Measurements from ENCODE around the gene HIP1R. TPM values are rescaled to one million over a fixed set of nuclear protein-coding genes. Genes with fewer than 3 reads are reported as not detected.

HIP1R gene
- polyA plus RNA-seq, 1 experiment, result 7.2 TPM

DNA sequence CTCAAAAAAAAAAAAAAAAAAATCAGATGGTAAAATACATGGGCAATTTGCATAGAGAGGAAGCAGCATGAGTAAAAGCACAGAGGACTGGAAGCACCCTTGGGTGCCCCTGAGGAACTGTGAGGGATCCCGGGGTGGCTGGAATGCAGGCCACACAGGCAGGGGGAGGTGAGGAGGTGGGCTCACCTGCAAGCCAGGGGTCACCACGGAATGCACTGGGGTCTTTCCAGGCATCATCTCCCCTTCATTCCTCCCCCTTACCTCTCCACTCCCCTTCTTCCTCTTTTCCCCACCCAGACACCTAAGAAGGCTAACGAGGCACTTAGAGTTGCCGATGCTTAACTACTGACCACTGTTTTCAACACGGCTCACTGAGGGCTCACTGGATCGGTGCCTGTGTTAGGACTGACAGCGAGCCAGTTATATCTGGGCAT lies 14.4 kb upstream of the HIP1R start:
- POLR2A ChIA-PET, result no interaction called here

DNA sequence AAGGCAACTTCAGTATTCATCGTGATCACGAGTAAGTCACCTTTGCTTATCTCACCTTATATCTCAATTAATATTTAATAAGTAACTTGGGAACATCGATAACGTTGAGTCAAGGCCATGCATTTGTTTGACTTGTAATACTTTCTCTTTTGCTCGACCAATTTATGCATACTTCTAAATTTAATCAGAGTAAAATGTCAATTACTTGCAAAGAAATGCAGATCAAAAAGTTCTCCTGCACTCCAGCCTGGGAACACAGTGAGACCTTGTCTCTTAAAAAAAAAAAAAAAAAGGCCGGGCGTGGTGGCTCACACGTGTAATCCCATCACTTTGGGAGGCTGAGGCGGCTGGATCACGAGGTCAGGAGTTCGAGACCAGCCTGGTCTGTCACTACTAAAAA lies 11.8 kb upstream of the HIP1R start:
- POLR2A ChIA-PET, result no interaction called here

More for the DNA sequence above, 14.4 kb upstream of the HIP1R start:
- no peak for TF ChIP-seq CTCF (IDR thresholded peaks at IDR 0.05; ENCODE audit: low read depth, low read length)
- no peaks in the 10 kb centered on the region for H3K27me3 ChIP-seq (ENCODE audit: control insufficient read depth, insufficient read depth, low read length)
- no peak overlapping the region for H3K4me3 ChIP-seq (ENCODE audit: low read depth, low read length)
- H3K27ac ChIP-seq (ENCODE audit: low read depth, low read length), result no peak overlapping the region
- DNase-seq (ENCODE audit: low read depth, low spot score), result no peak
- CTCF ChIA-PET, result no interaction called here
- H3K9me3 ChIP-seq (ENCODE audit: control insufficient read depth, insufficient read depth, low read length), result no peaks in the 10 kb centered on the region

GRCh38 chr12:122825773-122826724 lies 9.2 kb upstream of the HIP1R start:
- no peaks in the 10 kb centered on the region for H3K27me3 ChIP-seq (ENCODE audit: control insufficient read depth, insufficient read depth, low read length)
- DNase-seq (ENCODE audit: low read depth, low spot score), result no peak
- TF ChIP-seq CTCF (IDR thresholded peaks at IDR 0.05; ENCODE audit: low read depth, low read length), result no peak
- H3K4me3 ChIP-seq (ENCODE audit: low read depth, low read length), result peak overlapping the region; percentile 52
- no peak overlapping the region for H3K27ac ChIP-seq (ENCODE audit: low read depth, low read length)
- ChIA-PET POLR2A (interaction anchor here (0.5 to 0.7 kb wide), 3 partner anchors 66 to 445 kb away, joined by 3 to 6 read pairs (median 4); no protein-coding TSS in a partner anchor), CTCF (interaction anchor here (0.6 to 3.1 kb wide), 2 partner anchors 11 to 32 kb away, joined by 3 to 33 read pairs; no protein-coding TSS in a partner anchor)
- no peaks in the 10 kb centered on the region for H3K9me3 ChIP-seq (ENCODE audit: control insufficient read depth, insufficient read depth, low read length)

More for the DNA sequence above, 11.8 kb upstream of the HIP1R start:
- Histone ChIP-seq H3K9me3 (ENCODE audit: control insufficient read depth, insufficient read depth, low read length) (no peaks in the 10 kb centered on the region), H3K4me3 (ENCODE audit: low read depth, low read length) (no peak overlapping the region), H3K27ac (ENCODE audit: low read depth, low read length) (no peak overlapping the region), H3K27me3 (ENCODE audit: control insufficient read depth, insufficient read depth, low read length) (no peaks in the 10 kb centered on the region)
- no peak for DNase-seq (ENCODE audit: low read depth, low spot score)
- CTCF ChIA-PET, result interaction anchor here (2.1 kb wide), 1 partner anchor 30 kb away, joined by 6 read pairs; no protein-coding TSS in a partner anchor
- no peak for TF ChIP-seq CTCF (IDR thresholded peaks at IDR 0.05; ENCODE audit: low read depth, low read length)

DNA sequence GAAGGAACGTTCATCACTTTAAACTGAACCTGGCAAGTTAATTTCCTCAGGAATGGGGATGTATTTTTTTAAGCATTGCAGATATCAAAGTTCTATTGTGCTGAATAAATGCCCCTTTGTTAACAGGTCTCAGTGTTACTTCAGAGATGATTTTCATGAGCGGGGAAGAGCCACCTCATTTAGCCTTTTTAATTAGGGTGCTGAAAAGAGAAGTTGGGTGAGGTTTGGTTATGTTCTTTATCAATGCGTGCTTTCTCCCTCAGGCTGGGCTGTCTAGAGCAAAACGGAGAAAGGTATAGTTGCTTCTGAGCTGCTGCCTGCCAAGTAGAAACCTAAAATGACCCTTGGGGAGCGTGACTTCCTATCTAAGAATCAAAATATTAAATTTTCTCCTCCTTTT lies 8.0 kb upstream of the HIP1R start:
- POLR2A ChIA-PET, result interaction anchor here (0.5 kb wide), 1 partner anchor 124 kb away, joined by 9 read pairs; no protein-coding TSS in a partner anchor
- no peak for DNase-seq (ENCODE audit: low read depth, low spot score)
- no peaks in the 10 kb centered on the region for H3K9me3 ChIP-seq (ENCODE audit: control insufficient read depth, insufficient read depth, low read length)
- no peak for TF ChIP-seq CTCF (IDR thresholded peaks at IDR 0.05; ENCODE audit: low read depth, low read length)
- no peak overlapping the region for H3K27ac ChIP-seq (ENCODE audit: low read depth, low read length)
- H3K4me3 ChIP-seq (ENCODE audit: low read depth, low read length), result no peak overlapping the region
- H3K27me3 ChIP-seq (ENCODE audit: control insufficient read depth, insufficient read depth, low read length), result no peaks in the 10 kb centered on the region
- CTCF ChIA-PET, result interaction anchor here (3.1 kb wide), 1 partner anchor 34 kb away, joined by 33 read pairs; no protein-coding TSS in a partner anchor
